Esophagus squamous epithelium (tissue), 4 donors: ENCODE measurements around the gene SNX19.

Experiments used
- CTCF ChIP-seq, 6 experiments: fragments of 450-650 bp in 4 of 6; fragments of 200-600 bp in 2 of 6; sonication (generic) in 2 of 6; IDR thresholded peaks; one replicate each; pipeline ENCODE4 v1.5.1; 2016 to 2019; ENCODE audit warnings: antibody characterized with exemption in 6 of 6, mild to moderate bottlenecking in 4 of 6, moderate library complexity in 4 of 6
- POLR2A ChIP-seq, 4 donors: fragments of 450-650 bp; IDR thresholded peaks; one replicate each; pipeline ENCODE4 v1.6.1; 2017; ENCODE audit warnings: antibody characterized with exemption in 4 of 4, mild to moderate bottlenecking in 4 of 4, moderate library complexity in 3 of 4

DNA sequence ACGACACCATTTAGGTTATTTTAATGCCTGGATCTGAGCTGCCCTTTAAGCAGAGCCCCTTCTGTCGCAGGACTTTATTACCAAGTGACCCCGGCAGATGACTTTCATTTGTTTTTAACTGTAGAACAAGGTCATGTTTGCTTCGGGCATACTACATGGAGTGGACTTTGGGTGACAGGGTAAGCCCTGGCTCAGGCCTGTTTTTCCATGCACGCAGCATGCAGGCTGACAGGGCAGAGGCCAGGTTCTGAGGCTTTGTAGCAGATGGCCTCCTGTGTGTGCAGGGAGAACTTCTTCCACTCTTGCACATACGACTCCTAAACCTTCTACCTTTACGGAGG lies 50.5 kb downstream of the SNX19 start:
- TF ChIP-seq POLR2A (IDR thresholded peaks at IDR 0.05) (no peak), CTCF (IDR thresholded peaks at IDR 0.05) (no peak)
